NCI-H82 treated with DMSO at 0.1 percent for 48 hours (cell line): ENCODE results near the gene CDK10.
A peak's percentile ranks its signal among the peaks of the same experiment; 100 is the strongest.
"Not testable (repeated sequence)": the region's sequence is repeated elsewhere in the genome, so short reads cannot be mapped to it uniquely, and the experiment has no call there.

Experiments used
- DNase-seq: peaks from one replicate; lab custom pipeline; 2025; ENCODE audit not compliant: unreplicated experiment; lab: John Stamatoyannopoulos, UW

The CDK10 gene

GRCh38 chr16:89695875-89696669, 9.6 kb downstream of the CDK10 start:
- DNase-seq, result no peak

DNA sequence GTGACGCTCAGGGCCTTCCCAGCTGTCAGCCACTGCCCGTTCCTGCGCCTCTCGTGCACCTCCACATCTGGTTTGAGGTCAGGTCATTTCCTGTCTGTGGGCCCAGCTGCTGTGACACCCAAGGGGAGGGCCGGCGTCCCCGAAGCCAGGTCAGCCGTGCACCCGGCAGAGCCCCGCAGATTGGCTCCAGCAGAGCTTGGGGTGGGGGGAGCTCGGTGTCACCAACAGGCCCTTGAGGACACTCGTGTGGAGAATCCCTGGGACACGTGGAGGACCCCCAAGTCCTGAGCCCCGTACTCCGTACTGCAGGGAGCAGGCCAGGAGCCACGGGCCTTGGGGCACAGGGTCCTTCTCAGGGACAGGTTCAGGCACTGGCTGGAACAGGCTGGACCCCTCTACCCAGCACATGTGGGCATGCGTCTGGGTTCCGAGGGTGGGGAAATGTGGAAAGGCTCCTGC, 10.2 kb downstream of the CDK10 start:
- DNase-seq, result no peak

DNA sequence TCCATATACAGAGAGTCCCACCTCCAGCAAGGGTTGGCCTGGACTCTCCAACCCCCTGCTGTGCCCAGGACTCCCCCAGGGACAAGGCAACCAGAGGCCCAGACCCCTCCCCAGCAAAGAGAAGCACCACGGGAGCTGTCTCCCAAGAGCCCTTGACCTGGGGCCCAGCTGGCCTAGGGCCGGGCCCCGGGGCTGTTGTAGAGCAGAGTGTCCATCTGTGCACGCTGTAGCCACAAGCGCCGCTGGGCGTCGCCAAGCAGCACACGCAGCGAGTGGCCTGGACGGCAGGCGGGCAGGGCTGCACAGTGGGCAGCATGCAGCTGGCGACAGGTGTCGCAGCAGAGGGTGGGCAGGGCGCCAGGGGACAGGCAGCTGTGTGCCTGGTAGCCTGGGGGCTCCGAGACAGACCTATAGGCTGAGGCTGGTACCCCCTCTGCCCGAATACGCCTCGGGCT, 10.7 kb downstream of the CDK10 start:
- DNase-seq, result no peak

GRCh38 chr16:89697616-89698331, 11.3 kb downstream of the CDK10 start:
- no peak for DNase-seq

DNA sequence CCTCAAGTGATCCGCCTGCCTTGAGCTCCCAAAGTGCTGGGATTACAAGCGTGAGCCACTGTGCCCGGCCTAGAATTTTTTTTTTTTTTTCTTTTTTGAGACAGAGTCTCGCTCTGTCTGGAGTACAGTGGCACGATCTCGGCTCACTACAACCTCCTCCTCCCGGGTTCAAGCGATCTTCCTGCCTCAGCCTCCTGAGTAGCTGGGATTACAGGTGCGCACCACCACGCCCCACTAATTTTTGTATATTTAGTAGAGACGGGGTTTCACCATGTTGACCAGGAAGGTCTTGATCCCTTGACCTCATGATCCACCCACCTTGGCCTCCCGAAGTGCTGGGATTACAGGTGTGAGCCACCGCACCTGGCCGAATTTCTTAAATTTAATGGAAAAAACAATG, 12.2 kb downstream of the CDK10 start:
- DNase-seq, result not testable (repeated sequence)

DNA sequence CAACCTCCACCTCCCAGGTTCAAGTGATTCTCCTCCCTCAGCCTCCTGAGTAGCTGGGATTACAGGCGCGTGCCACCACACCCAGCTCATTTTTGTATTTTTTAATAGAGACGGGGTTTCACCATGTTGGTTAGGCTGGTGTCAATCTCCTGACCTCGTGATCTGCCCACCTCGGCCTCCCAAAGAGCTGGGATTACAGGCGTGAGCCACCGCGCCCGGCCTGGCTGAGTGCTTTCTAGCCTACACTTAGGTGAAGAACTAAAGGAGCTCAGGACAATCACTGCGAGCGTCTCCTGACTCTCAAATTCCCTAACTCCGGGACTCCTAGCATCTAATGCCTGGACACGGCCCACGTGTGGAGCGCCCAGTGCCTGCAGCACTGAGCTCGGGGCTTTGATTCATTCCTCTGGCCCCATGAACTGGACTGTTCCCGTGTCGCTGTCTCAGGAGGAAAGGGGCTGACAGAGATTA, 13.2 kb downstream of the CDK10 start:
- DNase-seq, result not testable (repeated sequence)

DNA sequence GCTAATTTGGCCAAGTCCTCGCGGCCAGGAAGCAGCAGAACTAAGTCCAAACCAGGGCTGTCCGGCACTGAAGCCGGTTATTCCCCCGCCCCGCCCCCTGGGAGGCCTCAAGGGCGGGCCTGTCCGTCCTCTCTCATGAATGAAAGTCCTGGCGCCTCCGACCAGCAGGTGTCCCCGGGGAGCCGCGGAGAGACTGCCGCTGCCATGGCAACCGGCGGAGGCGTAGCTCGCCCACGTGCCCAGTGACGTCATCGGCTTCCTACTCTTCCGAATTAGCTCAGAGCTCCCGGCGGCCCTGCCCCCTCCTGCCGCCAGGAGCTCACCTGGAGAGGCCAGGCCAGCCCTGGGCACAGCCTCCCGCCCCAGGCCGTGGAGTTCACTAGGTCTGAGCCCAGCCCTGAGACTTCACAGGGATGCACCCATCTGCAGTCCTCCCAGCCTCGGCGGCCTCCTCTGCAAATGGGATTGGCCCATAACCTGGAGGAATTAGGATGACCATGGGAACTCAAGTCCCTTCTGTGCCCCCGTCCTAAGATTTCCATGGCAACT, 13.7 kb downstream of the CDK10 start:
- peak; percentile 91 for DNase-seq

- DNase-seq, result no peak
These were observed 14.3 kb downstream of the CDK10 start for GRCh38 chr16:89700649-89701424.

GRCh38 chr16:89701425-89702406, 15.2 kb downstream of the CDK10 start, which contains the start of gene SPATA2L:
SPATA2L (minus strand) TSS chr16:89701705; CDS start chr16:89701232, 473 bp downstream.
- DNase-seq, result peak; percentile 90

DNA sequence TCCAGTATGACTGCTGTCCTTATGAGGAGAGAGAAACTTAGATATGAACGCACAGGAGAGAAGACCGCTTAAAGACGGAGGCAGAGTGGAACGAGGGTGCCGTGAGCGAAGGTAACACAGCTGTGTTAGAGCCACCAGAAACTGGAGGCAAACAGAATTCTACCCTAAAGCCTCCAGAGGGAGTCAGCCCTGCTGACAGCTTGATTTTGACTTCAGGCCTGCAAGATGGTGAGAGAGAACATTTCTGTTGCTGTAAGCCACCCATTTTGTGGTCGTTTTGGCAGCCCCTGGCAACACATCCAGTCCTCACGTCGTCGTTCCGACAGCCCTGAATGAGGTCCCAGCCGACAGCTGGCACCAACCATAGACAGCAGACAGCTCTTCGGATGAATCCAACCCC, 17.8 kb downstream of the CDK10 start:
- DNase-seq, result no peak

- no peak for DNase-seq
These were observed 18.5 kb downstream of the CDK10 start for GRCh38 chr16:89705006-89705405.

DNA sequence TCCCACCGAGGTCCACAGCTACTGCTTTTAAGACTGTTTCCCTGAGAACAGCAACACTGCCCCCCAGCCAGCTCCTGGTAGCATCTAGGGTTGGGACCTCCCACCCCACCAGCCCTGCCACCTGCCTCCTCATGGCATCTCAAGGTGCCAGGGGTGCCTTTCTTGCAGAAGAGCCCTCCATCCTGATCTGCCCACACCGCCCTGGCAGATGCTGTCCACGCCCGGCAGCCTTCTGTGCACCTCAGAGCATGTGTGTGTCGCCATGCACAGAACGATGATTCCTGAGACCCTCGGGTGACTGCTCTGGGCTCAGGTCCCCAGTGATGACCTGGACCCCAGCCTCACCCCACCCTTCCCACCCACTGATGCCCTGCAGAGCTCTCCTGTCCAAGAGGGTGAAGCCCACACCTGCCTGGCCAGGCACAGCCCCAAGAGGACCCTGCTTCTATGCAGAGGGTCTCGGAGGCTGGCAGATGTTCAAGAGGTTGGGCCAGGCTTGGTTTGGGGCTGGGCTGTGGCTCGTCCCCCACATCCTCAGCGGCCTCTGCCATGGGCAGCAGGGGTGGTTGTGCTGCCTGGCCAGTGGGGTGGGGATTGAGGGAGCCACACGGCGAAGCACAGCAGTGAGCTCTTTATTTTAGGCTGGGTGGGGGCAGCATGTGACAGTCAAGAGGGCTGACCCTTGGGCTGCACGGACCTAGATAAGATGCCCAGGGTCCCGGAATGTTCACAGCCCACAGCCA, 20.2 kb downstream of the CDK10 start:
- no peak for DNase-seq

DNA sequence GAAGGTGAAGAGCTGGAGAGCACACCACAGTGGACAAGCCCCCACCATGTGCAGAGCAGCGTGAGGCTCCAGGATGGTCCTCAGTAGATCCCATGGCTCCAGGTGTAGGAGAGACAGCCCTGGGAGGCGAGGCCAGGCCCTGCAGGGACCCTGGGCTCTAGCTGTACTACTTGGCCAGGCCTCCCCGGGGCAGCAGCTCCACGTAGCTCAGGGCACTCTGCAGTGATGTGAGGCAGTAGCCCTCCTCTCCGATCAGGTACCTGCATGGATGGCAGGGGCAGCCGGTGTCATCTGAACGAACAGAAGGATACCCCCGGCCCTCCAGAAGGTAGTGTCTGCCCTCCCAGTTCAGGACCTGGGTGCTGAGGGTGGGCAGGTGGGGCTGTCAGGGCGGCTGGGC, 21.2 kb downstream of the CDK10 start:
- DNase-seq, result no peak

DNA sequence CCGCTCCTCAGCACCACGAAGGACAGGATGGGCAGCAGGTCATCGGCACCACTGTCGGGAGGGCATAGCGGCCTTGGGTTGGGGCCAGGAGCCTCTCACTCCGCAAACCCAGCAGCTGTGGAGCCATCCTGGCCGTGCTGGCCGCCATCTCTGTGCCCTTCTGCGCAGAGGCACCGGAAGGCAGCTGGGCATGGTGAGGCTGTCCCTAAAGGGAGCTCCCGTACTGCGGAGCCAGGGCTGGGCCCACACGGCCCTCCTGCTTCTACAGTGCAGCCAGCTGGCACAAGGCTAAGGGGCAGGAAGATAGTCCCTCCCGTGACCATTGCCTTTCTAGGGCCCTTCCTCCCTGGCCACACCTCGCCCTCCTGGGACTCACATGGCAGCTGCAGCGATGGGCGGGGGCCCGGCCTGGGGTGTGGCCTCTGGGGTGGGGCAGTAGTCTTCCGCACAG, 22.0 kb downstream of the CDK10 start:
- DNase-seq, result no peak

DNA sequence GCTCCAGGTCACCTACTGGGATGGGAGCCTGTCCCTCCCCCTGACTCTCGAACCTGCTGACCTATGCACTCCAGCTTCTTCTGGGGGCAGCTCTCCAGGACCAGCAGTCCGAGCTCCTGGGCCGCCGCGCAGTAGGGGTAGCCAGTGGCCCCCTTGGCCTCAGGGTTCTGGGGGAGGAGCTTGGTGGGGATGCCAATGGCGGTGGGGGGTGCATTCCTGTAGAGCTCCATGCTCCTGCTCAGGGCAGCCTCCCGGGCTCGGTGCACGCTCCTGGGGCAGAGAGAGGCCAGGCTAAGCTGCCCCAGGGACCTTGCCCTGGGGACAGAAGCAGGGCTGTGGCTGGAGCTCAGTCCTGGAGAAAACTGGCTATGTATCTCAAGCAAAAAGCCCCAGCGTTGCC, 22.7 kb downstream of the CDK10 start:
- DNase-seq, result no peak

GRCh38 chr16:89709716-89710432, 23.4 kb downstream of the CDK10 start:
- no peak for DNase-seq

DNA sequence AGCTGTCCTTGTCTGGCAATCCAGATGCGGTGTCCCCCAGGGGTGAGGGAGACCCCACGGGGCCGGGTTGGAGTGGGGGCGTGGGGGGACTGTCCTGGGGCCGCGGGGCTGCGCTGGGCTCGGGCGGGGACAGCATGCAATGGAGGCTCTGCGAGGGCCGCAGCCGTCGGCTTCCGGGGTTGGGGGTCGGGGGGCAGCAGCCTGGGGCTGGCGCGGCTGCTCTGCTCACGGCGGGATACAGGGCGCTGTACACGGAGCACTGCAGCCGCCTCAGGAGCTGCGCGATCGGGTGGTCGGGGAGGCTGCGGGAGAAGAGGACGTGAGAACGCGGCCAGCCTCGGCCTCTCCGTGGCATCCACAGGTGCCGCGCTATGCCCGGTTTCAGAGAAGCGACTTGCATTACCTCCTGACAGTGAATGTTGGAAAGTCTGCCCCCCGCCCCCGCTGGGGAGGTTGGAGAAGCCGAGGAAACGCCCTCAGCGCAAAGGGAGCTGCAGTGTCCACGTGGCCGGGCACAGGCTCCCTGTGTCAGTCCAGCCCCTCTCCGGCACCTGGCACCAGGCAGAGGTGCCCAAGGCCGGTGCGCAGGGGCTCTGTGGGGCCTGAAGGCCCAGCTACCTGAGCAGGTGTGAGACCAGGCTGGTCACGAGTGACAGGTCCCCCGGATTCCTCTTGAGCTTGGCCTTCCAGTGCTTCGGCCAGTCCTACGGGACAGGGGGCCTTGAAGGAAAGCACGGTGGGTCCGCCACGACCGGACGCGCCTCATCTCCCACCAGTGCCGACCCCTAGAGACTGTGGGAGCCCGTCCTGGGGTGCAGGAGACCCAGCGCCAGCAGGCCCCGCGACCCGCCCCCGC, 24.4 kb downstream of the CDK10 start:
- DNase-seq, result no peak
